Measurements from ENCODE around the gene HPCAL4. TPM values are rescaled to one million over a fixed set of nuclear protein-coding genes. Genes with fewer than 3 reads are reported as not detected.

HPCAL4 gene
- total RNA-seq, 2 donors from 2014 or later = 0.07 to 0.16 TPM

DNA sequence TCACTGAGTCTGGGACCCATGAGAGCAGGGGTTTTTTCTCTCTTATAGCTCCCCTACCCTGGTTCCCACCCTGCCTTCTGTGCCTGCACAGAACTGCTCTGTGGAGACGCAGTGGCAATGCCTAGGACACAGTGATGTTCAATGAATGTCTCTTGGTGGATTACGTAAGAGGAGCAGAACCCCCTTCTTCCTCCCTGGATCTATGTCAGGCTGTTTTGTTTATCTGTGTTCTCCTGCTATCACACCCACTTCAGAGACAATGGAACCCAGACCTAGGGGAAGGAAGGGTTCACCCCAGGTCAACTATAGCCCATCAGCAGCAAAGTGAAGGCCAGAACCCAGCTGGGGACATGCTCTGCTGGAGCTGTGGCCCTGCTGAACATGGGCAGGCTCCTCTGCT is 2.0 kb downstream of the HPCAL4 start:
- Histone ChIP-seq H3K4me1 (peaks cover 10% of the 10 kb centered on the region), H3K36me3 (no peaks in the 10 kb centered on the region), H3K27ac (no peak overlapping the region), H3K9ac (ENCODE audit: low read depth in 2 of 2, low read length in 2 of 2) (no peak overlapping the region), H3K27me3 (peaks cover 15% of the 10 kb centered on the region), H3K4me3 (no peak overlapping the region), H3K9me3 (no peaks in the 10 kb centered on the region)
- DNase-seq = no peak
- TF ChIP-seq, protein P1, sequence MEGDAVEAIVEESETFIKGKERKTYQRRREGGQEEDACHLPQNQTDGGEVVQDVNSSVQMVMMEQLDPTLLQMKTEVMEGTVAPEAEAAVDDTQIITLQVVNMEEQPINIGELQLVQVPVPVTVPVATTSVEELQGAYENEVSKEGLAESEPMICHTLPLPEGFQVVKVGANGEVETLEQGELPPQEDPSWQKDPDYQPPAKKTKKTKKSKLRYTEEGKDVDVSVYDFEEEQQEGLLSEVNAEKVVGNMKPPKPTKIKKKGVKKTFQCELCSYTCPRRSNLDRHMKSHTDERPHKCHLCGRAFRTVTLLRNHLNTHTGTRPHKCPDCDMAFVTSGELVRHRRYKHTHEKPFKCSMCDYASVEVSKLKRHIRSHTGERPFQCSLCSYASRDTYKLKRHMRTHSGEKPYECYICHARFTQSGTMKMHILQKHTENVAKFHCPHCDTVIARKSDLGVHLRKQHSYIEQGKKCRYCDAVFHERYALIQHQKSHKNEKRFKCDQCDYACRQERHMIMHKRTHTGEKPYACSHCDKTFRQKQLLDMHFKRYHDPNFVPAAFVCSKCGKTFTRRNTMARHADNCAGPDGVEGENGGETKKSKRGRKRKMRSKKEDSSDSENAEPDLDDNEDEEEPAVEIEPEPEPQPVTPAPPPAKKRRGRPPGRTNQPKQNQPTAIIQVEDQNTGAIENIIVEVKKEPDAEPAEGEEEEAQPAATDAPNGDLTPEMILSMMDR (IDR thresholded peaks at IDR 0.05) = no peak
- intact Hi-C loops (cut with DNase I) = no loop called here

DNA sequence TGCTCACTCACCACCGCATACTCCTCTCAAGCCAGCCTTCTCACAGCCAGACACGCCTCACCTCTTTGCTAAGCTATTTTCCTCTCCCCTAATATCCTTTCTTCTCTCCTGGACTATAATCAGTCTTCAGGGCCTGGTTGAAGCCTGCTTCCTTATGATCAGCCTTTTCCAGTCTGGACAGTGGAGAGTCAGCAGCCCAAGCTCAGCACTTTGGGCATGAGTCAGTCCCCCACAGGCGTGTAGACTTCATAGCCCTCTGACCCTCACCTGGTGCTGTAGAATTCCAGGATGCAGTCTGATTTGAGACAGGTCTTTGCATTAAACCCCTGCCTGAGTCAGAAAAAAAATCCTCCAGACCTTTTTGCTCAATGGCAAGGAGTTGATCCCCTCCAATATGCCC is 2.5 kb downstream of the HPCAL4 start:
- intact Hi-C loops (cut with DNase I) = no loop called here
- Histone ChIP-seq H3K27ac (no peak overlapping the region), H3K27me3 (peaks cover 15% of the 10 kb centered on the region), H3K9ac (ENCODE audit: low read depth in 2 of 2, low read length in 2 of 2) (no peak overlapping the region), H3K4me1 (peaks cover 10% of the 10 kb centered on the region), H3K4me3 (no peak overlapping the region), H3K36me3 (no peaks in the 10 kb centered on the region), H3K9me3 (no peaks in the 10 kb centered on the region)
- TF ChIP-seq, protein P1 (IDR thresholded peaks at IDR 0.05) = no peak
- DNase-seq = no peak

DNA sequence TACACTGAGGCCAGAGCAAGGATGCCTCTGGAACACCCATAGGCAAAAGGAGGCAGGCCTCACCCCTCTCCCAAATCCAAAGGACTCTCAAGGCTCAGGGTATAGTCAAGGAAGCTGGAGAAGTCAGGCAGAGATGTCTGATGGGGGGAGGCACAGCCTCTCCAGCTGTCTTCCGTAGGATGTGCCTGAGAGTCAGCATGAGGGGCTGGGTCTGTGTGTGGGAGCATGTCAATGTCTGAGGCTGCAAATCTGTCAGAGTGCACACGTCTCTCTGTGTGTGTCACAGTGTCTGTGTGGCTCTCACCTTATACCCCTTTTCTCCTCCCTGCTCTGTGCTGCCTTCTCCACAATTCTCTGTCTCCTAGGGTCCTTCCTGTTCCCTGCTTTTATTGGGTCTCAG is 4.0 kb downstream of the HPCAL4 start:
- H3K4me3 ChIP-seq = no peak overlapping the region
- no peak overlapping the region for H3K9ac ChIP-seq (ENCODE audit: low read depth in 2 of 2, low read length in 2 of 2)
- TF ChIP-seq, protein P1 (IDR thresholded peaks at IDR 0.05) = no peak
- no peak for DNase-seq
- peaks cover 7% of the 10 kb centered on the region for H3K27me3 ChIP-seq
- H3K36me3 ChIP-seq = no peaks in the 10 kb centered on the region
- H3K4me1 ChIP-seq = peaks cover 8% of the 10 kb centered on the region
- intact Hi-C loops (cut with DNase I) = no loop called here
- no peak overlapping the region for H3K27ac ChIP-seq
- H3K9me3 ChIP-seq = no peaks in the 10 kb centered on the region

DNA sequence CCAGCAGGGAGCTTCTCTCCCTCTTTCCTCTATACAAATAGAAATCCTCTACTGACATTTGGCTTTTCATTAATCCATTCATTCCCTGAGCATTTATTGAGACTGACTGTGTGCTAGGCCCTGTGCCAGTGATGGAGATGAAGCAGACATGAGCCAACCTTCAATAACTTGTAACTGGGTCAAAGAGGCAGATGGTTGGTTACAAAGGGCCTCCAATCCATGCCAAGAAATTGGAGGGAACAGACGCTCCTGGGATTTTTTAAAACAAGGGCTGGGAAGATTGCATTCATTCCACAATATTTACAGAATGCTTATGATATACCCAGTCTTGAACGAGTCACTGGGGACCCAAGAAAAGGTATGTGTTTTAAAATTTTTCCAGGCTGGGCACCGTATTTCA is 6.2 kb downstream of the HPCAL4 start:
- DNase-seq = no peak
- H3K36me3 ChIP-seq = no peaks in the 10 kb centered on the region
- intact Hi-C loops (cut with DNase I) = no loop called here
- H3K4me1 ChIP-seq = no peaks in the 10 kb centered on the region
- no peak overlapping the region for H3K4me3 ChIP-seq
- TF ChIP-seq, protein P1 (IDR thresholded peaks at IDR 0.05) = no peak
- no peaks in the 10 kb centered on the region for H3K9me3 ChIP-seq
- no peak overlapping the region for H3K9ac ChIP-seq (ENCODE audit: low read depth in 2 of 2, low read length in 2 of 2)
- H3K27ac ChIP-seq = no peak overlapping the region
- H3K27me3 ChIP-seq = peaks cover 4% of the 10 kb centered on the region

DNA sequence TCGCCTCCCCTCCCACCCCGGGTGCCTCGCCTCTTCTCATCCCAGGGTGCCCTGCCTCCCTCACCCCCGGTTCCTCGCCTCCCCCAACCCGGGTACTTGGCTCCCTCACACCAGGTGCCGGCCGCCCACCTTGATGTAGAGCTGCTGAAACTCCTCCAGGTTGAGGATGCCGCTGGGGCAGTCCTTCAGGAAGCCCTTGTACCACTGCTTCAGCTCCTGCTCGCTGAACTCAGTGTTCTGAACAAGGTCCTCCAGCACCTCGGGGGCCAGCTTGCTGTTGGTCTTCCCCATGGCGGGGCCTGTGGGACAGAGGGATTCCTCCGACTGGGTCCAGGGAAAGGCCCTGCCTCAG is 6.9 kb downstream of the HPCAL4 start:
- Histone ChIP-seq H3K9me3 (no peaks in the 10 kb centered on the region), H3K4me1 (no peaks in the 10 kb centered on the region), H3K4me3 (no peak overlapping the region), H3K27ac (no peak overlapping the region), H3K9ac (ENCODE audit: low read depth in 2 of 2, low read length in 2 of 2) (no peak overlapping the region), H3K27me3 (peaks cover 4% of the 10 kb centered on the region), H3K36me3 (no peaks in the 10 kb centered on the region)
- intact Hi-C loops (cut with DNase I) = no loop called here
- TF ChIP-seq, protein P1 (IDR thresholded peaks at IDR 0.05) = no peak
- DNase-seq = no peak
